Upper lobe of left lung (tissue), 4 donors: ENCODE measurements around the gene FTO.

Experiments used
- EP300 ChIP-seq, 4 donors: sonication (generic); formaldehyde crosslinking; IDR thresholded peaks; one replicate each; pipeline ENCODE4 v1.5.1; 2017; ENCODE audit warnings: antibody characterized with exemption in 4 of 4, control low read depth in 2 of 4
- POLR2A ChIP-seq, 4 donors: fragments of 450-650 bp; IDR thresholded peaks; one replicate each; pipeline ENCODE4 v1.5.1; 2016 to 2017; ENCODE audit warnings: antibody characterized with exemption in 4 of 4, mild to moderate bottlenecking in 2 of 4
- POLR2AphosphoS5 ChIP-seq, 2 donors: sonication (generic); formaldehyde crosslinking; IDR thresholded peaks; one replicate each; pipeline ENCODE4 v1.5.1; 2017; ENCODE audit warnings: antibody characterized with exemption in 2 of 2
- TF ChIP-seq, protein P1 (sequence below), 6 experiments: fragments of 450-650 bp in 4 of 6; fragments of 200-600 bp in 2 of 6; sonication (generic) in 2 of 6; IDR thresholded peaks; one replicate each; pipeline ENCODE4 v1.5.1; 2016 to 2019; ENCODE audit warnings: antibody characterized with exemption in 6 of 6

DNA sequence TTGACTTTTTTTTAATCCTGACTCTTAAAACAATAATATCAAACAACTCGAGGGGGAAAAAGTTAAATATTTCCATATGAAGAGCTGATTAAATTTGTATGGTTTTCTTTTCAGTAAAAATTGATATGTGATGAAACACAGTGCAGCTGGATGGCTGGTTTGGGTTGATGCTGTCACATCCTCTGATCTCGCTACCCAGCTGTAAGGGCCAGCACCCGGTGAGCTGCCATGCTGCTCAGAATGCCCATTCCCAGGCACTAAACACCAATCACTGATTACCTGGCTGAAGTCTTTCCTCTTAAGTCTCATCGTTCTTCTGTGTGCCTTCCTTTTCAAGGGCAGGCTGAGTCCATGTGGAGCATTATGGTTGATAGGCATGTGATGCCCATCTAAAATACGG, 348.3 kb downstream of the FTO start:
- TF ChIP-seq, protein P1, sequence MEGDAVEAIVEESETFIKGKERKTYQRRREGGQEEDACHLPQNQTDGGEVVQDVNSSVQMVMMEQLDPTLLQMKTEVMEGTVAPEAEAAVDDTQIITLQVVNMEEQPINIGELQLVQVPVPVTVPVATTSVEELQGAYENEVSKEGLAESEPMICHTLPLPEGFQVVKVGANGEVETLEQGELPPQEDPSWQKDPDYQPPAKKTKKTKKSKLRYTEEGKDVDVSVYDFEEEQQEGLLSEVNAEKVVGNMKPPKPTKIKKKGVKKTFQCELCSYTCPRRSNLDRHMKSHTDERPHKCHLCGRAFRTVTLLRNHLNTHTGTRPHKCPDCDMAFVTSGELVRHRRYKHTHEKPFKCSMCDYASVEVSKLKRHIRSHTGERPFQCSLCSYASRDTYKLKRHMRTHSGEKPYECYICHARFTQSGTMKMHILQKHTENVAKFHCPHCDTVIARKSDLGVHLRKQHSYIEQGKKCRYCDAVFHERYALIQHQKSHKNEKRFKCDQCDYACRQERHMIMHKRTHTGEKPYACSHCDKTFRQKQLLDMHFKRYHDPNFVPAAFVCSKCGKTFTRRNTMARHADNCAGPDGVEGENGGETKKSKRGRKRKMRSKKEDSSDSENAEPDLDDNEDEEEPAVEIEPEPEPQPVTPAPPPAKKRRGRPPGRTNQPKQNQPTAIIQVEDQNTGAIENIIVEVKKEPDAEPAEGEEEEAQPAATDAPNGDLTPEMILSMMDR (IDR thresholded peaks at IDR 0.05): no peak
- TF ChIP-seq POLR2A (IDR thresholded peaks at IDR 0.05) (no peak), EP300 (IDR thresholded peaks at IDR 0.05) (no peak), POLR2AphosphoS5 (IDR thresholded peaks at IDR 0.05) (no peak)
